DMS153 treated with DMSO at 0.1 percent for 48 hours (cell line): ENCODE measurements around the gene ARHGAP30.

Experiments
- DNase-seq: peaks from one replicate; lab custom pipeline; 2025; ENCODE audit not compliant: unreplicated experiment; lab: John Stamatoyannopoulos, UW

Gene ARHGAP30

GRCh38 chr1:161091796-161092507 is 22.3 kb upstream of the ARHGAP30 start:
- no peak for DNase-seq

- no peak for DNase-seq
Observed at GRCh38 chr1:161091093-161091492, 21.4 kb upstream of the ARHGAP30 start.

- DNase-seq: no peak
Observed at GRCh38 chr1:161090617-161091016, 20.9 kb upstream of the ARHGAP30 start.

DNA sequence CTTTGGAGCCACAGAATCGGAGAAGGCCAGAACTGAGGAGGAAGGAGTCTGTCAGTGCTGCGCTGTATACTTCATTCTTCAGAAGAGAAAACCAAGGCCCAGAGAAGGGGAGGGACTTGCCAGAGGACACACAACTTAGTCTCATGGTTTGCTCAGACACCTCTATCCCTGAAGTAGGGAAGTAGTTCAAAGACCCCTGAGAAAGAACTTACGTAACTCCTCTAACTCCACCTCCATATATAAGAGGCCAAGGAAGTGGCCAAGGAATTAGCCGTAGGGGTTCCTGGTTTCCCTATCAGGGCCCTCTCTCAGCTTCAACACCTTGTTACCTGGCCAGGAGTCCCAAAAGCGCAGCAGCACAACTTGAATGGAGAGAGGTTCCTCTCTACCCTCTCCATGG is 20.2 kb upstream of the ARHGAP30 start:
- DNase-seq: no peak

GRCh38 chr1:161089251-161089924 is 19.7 kb upstream of the ARHGAP30 start, which contains the start of gene NECTIN4:
Gene NECTIN4 (minus strand): TSS chr1:161089558. CDS start chr1:161089296, 262 bp downstream.
- no peak for DNase-seq

- DNase-seq: no peak
Observed at GRCh38 chr1:161088587-161089110, 19.0 kb upstream of the ARHGAP30 start.

DNA sequence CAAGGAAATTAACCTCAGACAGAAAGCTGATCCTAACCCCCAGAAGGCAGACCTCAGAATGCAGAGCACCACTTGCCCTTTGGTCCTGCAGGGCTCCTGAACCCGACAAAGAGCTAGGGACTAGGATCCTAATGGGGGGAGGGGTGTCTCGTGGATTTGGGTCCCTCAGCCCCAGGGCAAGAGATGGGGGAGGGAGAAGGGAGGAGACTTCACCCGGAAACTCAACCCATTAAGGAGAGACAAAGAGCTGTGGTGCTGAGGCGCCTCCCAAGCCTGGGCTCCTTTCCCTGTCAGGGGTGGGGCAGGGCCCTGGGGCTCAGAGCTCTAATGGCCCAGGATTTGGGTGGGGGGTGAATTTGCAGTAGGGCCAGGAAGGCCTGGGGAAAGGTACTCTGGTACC is 16.8 kb upstream of the ARHGAP30 start:
- no peak for DNase-seq

DNA sequence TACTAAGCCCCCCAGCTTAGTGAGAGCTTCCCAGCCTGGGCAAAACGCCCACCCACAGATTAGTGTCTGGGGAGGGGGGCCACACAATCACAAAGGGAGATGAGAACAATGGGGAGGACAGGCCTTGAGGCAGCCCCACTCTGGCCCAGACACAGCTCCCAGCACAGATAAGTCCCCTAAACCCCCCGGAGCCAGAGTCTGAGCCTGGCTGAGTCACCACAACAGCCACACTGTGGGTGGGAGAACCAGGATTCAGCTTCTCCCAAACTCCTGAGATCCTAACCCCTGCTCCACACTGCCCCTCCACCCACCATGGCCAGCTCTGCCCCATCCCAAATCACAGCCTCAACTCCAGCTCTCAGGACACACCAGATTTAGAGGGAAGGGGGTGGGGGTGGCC is 15.5 kb upstream of the ARHGAP30 start:
- DNase-seq: no peak

- no peak for DNase-seq
Observed at GRCh38 chr1:161084597-161084988, 14.9 kb upstream of the ARHGAP30 start.

DNA sequence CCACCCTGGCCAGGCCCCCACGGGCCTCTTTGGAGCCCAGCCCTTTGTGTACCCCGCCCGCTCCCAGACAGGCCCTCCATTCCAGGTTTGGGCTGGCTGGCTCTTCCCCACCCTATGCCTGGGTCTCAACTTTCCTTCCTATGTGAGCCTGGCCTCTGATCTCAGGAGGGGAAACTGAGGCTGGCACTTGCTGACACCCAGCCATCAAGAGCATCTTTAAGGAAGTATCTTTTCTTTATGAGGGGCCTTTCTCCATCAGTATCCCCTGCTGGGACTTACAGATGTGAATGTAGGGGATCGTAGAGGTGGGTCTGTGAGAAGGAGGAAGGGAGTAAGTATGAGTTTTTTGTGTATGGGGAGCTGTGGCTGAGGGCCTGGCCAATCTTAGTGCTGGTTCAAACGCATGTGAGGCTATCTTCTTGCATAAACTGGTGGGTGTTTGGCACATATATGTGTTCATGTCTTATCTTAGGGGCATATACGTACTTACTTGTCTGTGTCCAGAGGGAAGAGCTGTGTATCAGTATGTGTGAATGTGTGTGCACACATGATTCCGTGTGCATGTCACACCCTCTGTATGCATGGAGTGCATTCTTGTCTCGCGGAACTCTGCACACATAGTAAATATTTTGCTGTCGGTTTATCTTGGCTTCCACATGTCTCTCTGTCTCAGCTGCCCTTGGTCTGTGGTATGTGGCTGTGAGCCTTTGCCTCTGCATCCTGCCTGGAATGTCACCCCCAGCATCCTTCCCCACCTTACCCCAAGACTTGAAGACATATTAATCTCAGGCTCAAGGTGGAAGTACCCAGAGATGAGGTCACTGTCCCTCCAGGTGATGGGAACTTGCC is 14.3 kb upstream of the ARHGAP30 start:
- no peak for DNase-seq

DNA sequence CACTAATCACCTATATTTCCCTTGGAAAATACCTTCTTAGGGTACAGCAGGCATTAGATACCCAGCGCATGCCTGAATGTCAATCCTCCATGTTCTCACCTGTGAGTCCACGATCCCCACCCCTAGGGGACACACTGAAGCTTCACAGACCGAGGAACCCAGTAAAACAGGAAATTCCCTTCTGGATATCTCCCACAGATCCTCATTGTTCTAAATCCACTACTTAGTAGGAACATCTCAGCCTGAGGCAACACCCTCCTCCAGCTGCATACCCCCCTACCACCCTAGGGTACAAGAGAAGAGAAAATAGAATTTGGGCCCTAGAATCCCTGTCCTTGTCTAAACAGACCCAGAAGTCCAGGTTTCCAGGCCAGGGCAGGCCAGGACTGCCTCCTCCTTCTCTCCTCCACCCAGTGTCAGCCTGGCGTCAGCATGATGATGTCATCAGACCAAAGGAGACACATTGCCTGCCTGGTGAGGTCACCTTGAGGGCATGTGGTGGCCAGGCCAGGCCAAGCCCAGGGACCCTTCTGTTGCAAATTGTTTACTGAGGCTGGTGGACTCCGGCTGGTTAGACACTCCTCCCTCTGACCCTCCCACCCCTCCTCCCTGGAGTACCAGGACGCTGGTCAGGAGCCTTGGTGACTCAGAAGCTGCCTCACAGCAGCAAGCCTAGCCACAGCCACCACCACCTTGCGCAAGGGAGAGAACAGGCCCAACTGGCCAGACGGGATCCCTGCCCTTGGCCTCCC is 13.5 kb upstream of the ARHGAP30 start:
- DNase-seq: no peak

GRCh38 chr1:161082483-161082882 is 12.8 kb upstream of the ARHGAP30 start:
- no peak for DNase-seq

DNA sequence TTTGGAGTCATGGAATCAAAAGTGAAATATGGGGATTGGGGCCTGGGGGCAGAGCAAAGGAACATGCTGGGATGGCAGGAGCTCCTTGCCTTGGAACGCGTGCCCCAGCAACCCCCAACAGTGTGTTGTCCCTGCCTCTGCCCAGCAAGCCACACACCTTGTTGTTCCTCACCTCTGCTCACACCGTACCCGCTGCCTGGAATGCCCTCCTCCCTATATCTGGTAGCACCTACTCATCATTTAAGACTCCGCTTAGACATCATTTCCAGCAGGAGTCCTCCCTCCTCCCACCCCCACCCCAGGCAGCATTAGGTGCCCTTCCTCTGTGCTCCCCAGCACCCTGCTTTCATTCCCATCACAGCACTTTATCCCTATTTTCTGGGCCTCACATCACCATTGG is 11.8 kb upstream of the ARHGAP30 start:
- no peak for DNase-seq

GRCh38 chr1:161080441-161081405 is 11.0 kb upstream of the ARHGAP30 start:
- no peak for DNase-seq

- DNase-seq: no peak
Observed at GRCh38 chr1:161079436-161080110, 9.9 kb upstream of the ARHGAP30 start.

DNA sequence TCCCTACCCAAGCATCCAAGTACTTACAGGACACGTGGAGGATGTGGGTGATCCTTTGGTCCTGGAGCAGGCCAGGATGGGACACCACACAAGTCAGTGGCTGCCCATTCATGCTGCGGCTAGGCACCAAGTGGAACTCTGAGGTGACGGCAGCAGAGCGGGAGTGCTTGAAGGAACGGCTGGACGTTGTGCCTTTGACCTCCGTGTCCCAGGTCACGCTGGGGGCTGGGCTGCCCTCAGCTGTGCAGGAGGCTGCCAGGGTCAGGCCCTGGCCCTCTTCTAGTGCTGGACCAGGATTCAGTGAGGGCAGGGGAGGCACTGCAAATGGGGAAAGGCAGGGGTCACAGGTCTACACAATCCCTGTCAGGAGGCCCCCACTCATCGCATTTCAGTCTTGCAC is 7.7 kb upstream of the ARHGAP30 start:
- DNase-seq: no peak

DNA sequence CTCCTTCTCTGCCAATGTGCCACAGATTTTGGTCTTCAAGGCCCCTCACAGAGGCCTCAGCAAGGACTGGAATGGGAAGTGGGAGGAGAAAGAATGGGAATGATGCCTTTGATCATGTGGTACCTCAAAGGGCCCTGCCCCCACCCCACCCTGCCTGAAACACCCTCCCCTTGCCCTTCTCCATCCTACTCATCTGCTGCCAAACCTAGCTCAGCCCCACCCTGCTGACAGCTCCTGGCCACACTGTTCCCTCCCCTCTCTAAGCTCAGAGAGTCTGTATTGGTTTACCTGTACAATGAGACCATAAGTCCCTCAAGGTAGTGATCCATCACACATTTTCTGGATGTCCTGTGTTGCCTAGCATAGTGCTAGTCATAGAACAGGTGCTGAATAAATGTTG is 6.7 kb upstream of the ARHGAP30 start:
- DNase-seq: no peak

DNA sequence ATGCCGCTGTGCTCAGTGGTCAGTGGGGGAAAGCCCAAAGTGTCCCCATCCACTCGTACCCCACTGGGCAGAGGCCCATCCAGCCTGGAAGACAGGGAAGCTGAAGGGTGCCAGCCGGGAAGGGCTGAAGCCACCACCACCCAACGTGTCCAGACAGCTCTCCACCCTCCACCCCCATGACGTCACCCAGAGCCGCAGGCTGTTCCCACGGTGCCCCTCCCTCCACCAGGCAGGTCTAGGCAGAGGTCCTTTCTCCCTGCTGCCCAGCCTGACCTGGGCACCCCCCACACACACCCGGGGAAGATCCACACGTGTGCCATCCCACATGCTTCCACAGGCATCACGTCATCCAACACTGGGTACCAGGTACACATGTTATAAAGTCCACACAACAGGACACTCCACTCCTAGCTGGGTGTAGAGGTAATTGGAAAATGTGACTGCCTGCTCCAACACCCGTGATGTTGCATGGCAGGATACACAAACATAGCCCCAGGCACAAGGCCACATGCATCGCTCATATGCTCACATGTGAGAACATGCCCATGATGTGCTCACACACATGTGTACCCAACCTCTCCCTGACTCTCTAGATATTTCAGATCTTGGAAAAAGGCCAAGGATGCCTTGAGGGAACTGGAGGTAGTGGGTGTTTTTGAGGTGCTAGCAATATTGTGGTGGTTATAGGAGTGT is 5.1 kb upstream of the ARHGAP30 start:
- DNase-seq: no peak
